GM12878 (cell line): ENCODE results near the gene TEX44. TPM values are rescaled to one million over a fixed set of nuclear protein-coding genes. Genes with fewer than 3 reads are reported as not detected.

Experiments
- ATAC-seq: fragments of 200-7000 bp; cut with Tn5 transposase; 3 replicates; pipeline ENCODE4 v1.9.1; 2020; ENCODE audit warnings: mild to moderate bottlenecking, moderate library complexity
- BruUV-seq: library from RNA; stranded (reverse); fragments of 400-500 nt; replicated peaks from 2 replicates; lab custom pipeline; 2021; lab: Mats Ljungman, UMichigan
- CTCF ChIA-PET: fragments of 300-600 bp; sonication (Branson Sonifier 250); formaldehyde crosslinking; extraction: SDS; loops from one replicate; lab custom pipeline; 2021; ENCODE audit warnings: inconsistent platforms; lab: Yijun Ruan, JAX
- POLR2A ChIA-PET: fragments of 350-600 bp; formaldehyde crosslinking; extraction: SDS; loops from one replicate; lab custom pipeline; 2021; ENCODE audit warnings: inconsistent platforms; lab: Charles Lee
- RAD21 ChIA-PET: fragments of 300-600 bp; sonication (Branson Sonifier 250); formaldehyde crosslinking; loops from one replicate; lab custom pipeline; 2023; ENCODE audit warnings: antibody characterized with exemption; ENCODE audit not compliant: unreplicated experiment; lab: Charles Lee
- SMC1A ChIA-PET: fragments of 300-600 bp; sonication (Branson Sonifier 250); formaldehyde crosslinking; loops from one replicate; lab custom pipeline; 2023; ENCODE audit not compliant: unreplicated experiment, uncharacterized antibody; lab: Charles Lee
- DNase-seq: peaks from one replicate; pipeline ENCODE4 v3.0.0-alpha.2; 2011; ENCODE audit warnings: low read depth, low spot score
- FAIRE-seq: peaks from 3 replicates; lab custom pipeline; 2011; peaks lifted over from hg19 to GRCh38; lab: Jason Lieb, UNC
- H2AFZ ChIP-seq: 2 replicates; pipeline ENCODE4 v1.6.0; 2011; ENCODE audit warnings: low read depth, low read length, control low read depth; ENCODE audit not compliant: control insufficient read depth
- H3K27ac ChIP-seq: 2 replicates; pipeline ENCODE4 v1.5.1; 2011; ENCODE audit warnings: control low read depth; ENCODE audit not compliant: control insufficient read depth, insufficient read depth
- H3K27me3 ChIP-seq, 2 experiments: replicated peaks in 1 of 2; 2 replicates each; pipeline versions ENCODE4 v1.6.0 to v1.6.1; 2011; ENCODE audit warnings: low read length in 1 of 2; ENCODE audit not compliant: control insufficient read depth in 2 of 2, insufficient read depth in 2 of 2
- H3K36me3 ChIP-seq, 2 experiments: 2 replicates each; pipeline ENCODE4 v1.5.1; 2011; ENCODE audit warnings: low read length in 1 of 2; ENCODE audit not compliant: control insufficient read depth in 2 of 2, insufficient read depth in 2 of 2
- H3K4me1 ChIP-seq: 2 replicates; pipeline ENCODE4 v1.6.1; 2011; ENCODE audit warnings: mild to moderate bottlenecking, low read length, moderate library complexity, mixed read lengths; ENCODE audit not compliant: control insufficient read depth, insufficient read depth
- H3K4me2 ChIP-seq: 2 replicates; pipeline ENCODE4 v1.6.0; 2011; ENCODE audit warnings: control low read depth; ENCODE audit not compliant: control insufficient read depth, insufficient read depth
- H3K4me3 ChIP-seq: fragments of 200-600 bp; sonication (generic); 2 replicates; pipeline ENCODE4 v1.5.1; 2016
- H3K79me2 ChIP-seq: 2 replicates; pipeline ENCODE4 v1.6.0; 2011; ENCODE audit warnings: low read length; ENCODE audit not compliant: control insufficient read depth, insufficient read depth
- H3K9ac ChIP-seq: 2 replicates; pipeline ENCODE4 v1.8.0; 2011; ENCODE audit warnings: low read length, control low read depth, mixed read lengths; ENCODE audit not compliant: control insufficient read depth, insufficient read depth
- H3K9me3 ChIP-seq: replicated peaks from 3 replicates; pipeline ENCODE4 v1.5.1; 2011; ENCODE audit warnings: mild to moderate bottlenecking, low read length; ENCODE audit not compliant: control insufficient read depth, insufficient read depth
- H4K20me1 ChIP-seq: 2 replicates; pipeline ENCODE4 v1.6.0; 2011; ENCODE audit not compliant: control insufficient read depth, insufficient read depth
- BMI1 ChIP-seq: fragments of 450-650 bp; IDR thresholded peaks from 2 replicates; pipeline ENCODE4 v1.6.1; 2016; ENCODE audit warnings: mild to moderate bottlenecking, moderate library complexity, borderline replicate concordance
- ETV6 ChIP-seq, 2 experiments: fragments of 450-650 bp in 1 of 2; IDR thresholded peaks in 1 of 2; conservative IDR thresholded peaks in 1 of 2; 2 replicates each; pipeline ENCODE4 v1.6.1; 2014; ENCODE audit warnings: antibody characterized with exemption in 1 of 2, borderline replicate concordance in 1 of 2, low read depth in 1 of 2, mild to moderate bottlenecking in 1 of 2, moderate library complexity in 1 of 2
- HDGF ChIP-seq: fragments of 450-650 bp; IDR thresholded peaks from 2 replicates; pipeline ENCODE4 v1.6.1; 2016; ENCODE audit warnings: antibody characterized with exemption
- JUNB ChIP-seq: IDR thresholded peaks from 2 replicates; pipeline ENCODE4 v1.6.1; 2016; ENCODE audit warnings: antibody characterized with exemption, mild to moderate bottlenecking
- MAX ChIP-seq: IDR thresholded peaks from 2 replicates; pipeline ENCODE4 v1.6.1; 2012; ENCODE audit warnings: low read depth, low read length, improper control_type of control experiment
- MXI1 ChIP-seq: fragments of 150-350 bp; IDR thresholded peaks from 2 replicates; pipeline ENCODE4 v1.6.1; 2011; ENCODE audit warnings: low read depth, mild to moderate bottlenecking, inconsistent platforms, low read length, improper control_type of control experiment
- PAX5 ChIP-seq: IDR thresholded peaks from 2 replicates; pipeline ENCODE4 v1.6.1; 2011; ENCODE audit warnings: low read depth, low read length, borderline replicate concordance
- RCOR1 ChIP-seq: conservative IDR thresholded peaks from 2 replicates; pipeline ENCODE4 v1.6.1; 2012; ENCODE audit warnings: low read depth, low read length, improper control_type of control experiment
- SKIL ChIP-seq: fragments of 450-650 bp; IDR thresholded peaks from 2 replicates; pipeline ENCODE4 v1.6.1; 2017; ENCODE audit warnings: mild to moderate bottlenecking, low read depth, inconsistent platforms; ENCODE audit not compliant: poor library complexity, severe bottlenecking
- SMARCA5 ChIP-seq: fragments of 450-650 bp; IDR thresholded peaks from 2 replicates; pipeline ENCODE4 v1.6.1; 2017; ENCODE audit warnings: mild to moderate bottlenecking
- SREBF1 ChIP-seq: IDR thresholded peaks from 2 replicates; pipeline ENCODE4 v1.6.1; 2012; ENCODE audit warnings: mild to moderate bottlenecking, low read length
- SREBF2 ChIP-seq: IDR thresholded peaks from 2 replicates; pipeline ENCODE4 v1.6.1; 2012; ENCODE audit warnings: mild to moderate bottlenecking, low read length
- WRNIP1 ChIP-seq: IDR thresholded peaks from 2 replicates; pipeline ENCODE4 v1.6.1; 2011; ENCODE audit warnings: low read depth, low read length, improper control_type of control experiment, borderline replicate concordance
- YBX1 ChIP-seq: fragments of 450-650 bp; IDR thresholded peaks from 2 replicates; pipeline ENCODE4 v1.6.1; 2016; ENCODE audit warnings: antibody characterized with exemption
- ZBTB11 ChIP-seq: fragments of 450-650 bp; formaldehyde crosslinking; IDR thresholded peaks from 2 replicates; pipeline ENCODE4 v1.5.0; 2022; ENCODE audit warnings: mild to moderate bottlenecking, missing genetic modification characterization
- WGBS: methylation state at CpG from one replicate; pipeline ENCODE4 v1.1.6; 2016; ENCODE audit warnings: low lambda C conversion rate; ENCODE audit not compliant: insufficient replicate concordance, insufficient coverage; ENCODE audit errors: missing lambda C conversion rate; 5-methylcytosine and 5-hydroxymethylcytosine counted together
- in situ Hi-C: fragments of 300-500 bp; cut with MboI; formaldehyde crosslinking; loops from 9 replicates; pipeline ENCODE4 v1.14.3; 2018; ENCODE audit warnings: mixed read lengths
- intact Hi-C: fragments of 100-400 bp; cut with micrococcal nuclease; formaldehyde crosslinking; loops from one replicate; pipeline ENCODE4 v1.14.2; 2022; ENCODE audit not compliant: unreplicated experiment
- polyA plus RNA-seq, 11 experiments: library from polyadenylated mRNA; depleted of rRNA in 4 of 11; unstranded in 6 of 11; stranded (reverse) in 5 of 11; fragments of >200 nt; fragmentation: Nextera tagmentation in 4 of 11; fragmentation: Illumina TruSeq in 1 of 11; extraction: Ambion mirVana in 4 of 11; extraction: Trizol in 1 of 11; gene quantifications; 1 replicate in 1 of 11; 2 replicates in 10 of 11; pipeline versions ENCODE4 v1.2.1 to v1.2.3, GENCODE V29; 2011 to 2016; ENCODE audit warnings: inconsistent platforms in 2 of 11, missing spikeins in 2 of 11, low read depth in 1 of 11
- total RNA-seq, 4 experiments: library from RNA; depleted of rRNA in 3 of 4; stranded (reverse); fragments of >200 nt in 3 of 4; fragmentation: Illumina TruSeq in 1 of 4; extraction: Trizol in 1 of 4; gene quantifications; 2 replicates each; pipeline versions ENCODE4 v1.2.1 to v1.2.3, GENCODE V29; 2013 to 2021

TEX44 gene
- total and polyA plus RNA-seq, 10 of the 15 experiments (the other 5 are each of a cell fraction or from before 2014, with no cell fraction given): not detected

GRCh38 chr2:231573096-231573495 lies 19.6 kb upstream of the TEX44 start:
- H3K4me2 ChIP-seq: no peak overlapping the region
- no peak for TF ChIP-seq MAX
- TF ChIP-seq HDGF: no peak
- no peak for TF ChIP-seq SREBF1
- no peak for TF ChIP-seq ETV6 (conservative IDR thresholded peaks at IDR 0.05 in 1 of 2, IDR thresholded peaks at IDR 0.05 in 1 of 2; ENCODE audit: borderline replicate concordance in 1 of 2, low read depth in 1 of 2)
- no peak for TF ChIP-seq YBX1
- TF ChIP-seq WRNIP1: no peak
- no peak for TF ChIP-seq SREBF2
- no peak for TF ChIP-seq BMI1
- no peak for TF ChIP-seq PAX5
- no peak for TF ChIP-seq SMARCA5
- no peak for TF ChIP-seq JUNB
- TF ChIP-seq ZBTB11: no peak
- TF ChIP-seq MXI1: no peak
- TF ChIP-seq SKIL: no peak
- no peak for TF ChIP-seq RCOR1
- TF ChIP-seq, all 136 proteins: peak for 0
- POLR2A ChIA-PET: no interaction called here
- no peaks in the 10 kb centered on the region for H3K79me2 ChIP-seq
- H3K4me1 ChIP-seq: no peaks in the 10 kb centered on the region; the same call in 1 of the 2 replicates
- DNase-seq (no peak), FAIRE-seq (no peak), ATAC-seq (no peak)
- H3K9ac ChIP-seq: no peak overlapping the region
- H3K27me3 ChIP-seq: no peaks in the 10 kb centered on the region
- no peaks in the 10 kb centered on the region for H3K9me3 ChIP-seq
- intact Hi-C loops (no loop called here), in situ Hi-C loops (no loop called here)
- SMC1A ChIA-PET: interaction anchor here (1.6 to 2.0 kb wide), 2 partner anchors 28 to 101 kb away, joined by 5 to 7 read pairs; no protein-coding TSS in a partner anchor
- H3K27ac ChIP-seq: no peak overlapping the region
- no TSS peak for BruUV-seq
- no peaks in the 10 kb centered on the region for H3K36me3 ChIP-seq
- no peak overlapping the region for H2AFZ ChIP-seq
- no peaks in the 10 kb centered on the region for H4K20me1 ChIP-seq
- H3K4me3 ChIP-seq: no peak overlapping the region
- CTCF ChIA-PET: interaction anchor here (0.8 to 3.0 kb wide), 4 partner anchors 9 to 52 kb away, joined by 3 to 15 read pairs (median 3); no protein-coding TSS in a partner anchor
- 37% methylated on average over 4 of the region's 4 CpGs for WGBS
- RAD21 ChIA-PET: no interaction called here
